Activated CD8-positive, alpha-beta T cell treated with anti-CD3 and anti-CD28 coated beads, Interleukin-2, amount 10 ng/mL, durations not matched to agents 7 days and 5 days (primary cell): ENCODE data around the gene NME7. TPM values are rescaled to one million over a fixed set of nuclear protein-coding genes. Genes with fewer than 3 reads are reported as not detected.

Experiments used
- ATAC-seq: fragments of 150-1000 bp; cut with Tn5 transposase; one replicate; pipeline ENCODE4 v1.10.0; 2021; ENCODE audit warnings: moderate library complexity
- CTCF ChIA-PET: fragments of 350-600 bp; sonication (Branson Sonifier 250); formaldehyde crosslinking; loops from one replicate; lab custom pipeline; 2021; ENCODE audit warnings: antibody characterized with exemption; lab: Charles Lee
- POLR2A ChIA-PET: fragments of 350-600 bp; sonication (Branson Sonifier 250); formaldehyde crosslinking; loops from one replicate; lab custom pipeline; 2021; ENCODE audit warnings: antibody characterized with exemption; lab: Charles Lee
- DNase-seq: peaks from one replicate; pipeline ENCODE4 v3.0.0-alpha.2; 2020
- H3K27ac Mint-ChIP-seq: one replicate; pipeline ENCODE4 v1.8.0; 2021; ENCODE audit warnings: mild to moderate bottlenecking, mixed read lengths
- H3K27me3 Mint-ChIP-seq: one replicate; pipeline ENCODE4 v1.8.0; 2021; ENCODE audit warnings: low read depth, mixed read lengths
- H3K36me3 Mint-ChIP-seq: one replicate; pipeline ENCODE4 v1.8.0; 2021; ENCODE audit warnings: low read depth, mixed read lengths
- H3K4me1 Mint-ChIP-seq: one replicate; pipeline ENCODE4 v1.8.0; 2021; ENCODE audit warnings: low read depth, mixed read lengths
- H3K4me3 Mint-ChIP-seq: one replicate; pipeline ENCODE4 v1.8.0; 2021; ENCODE audit warnings: mild to moderate bottlenecking, mixed read lengths
- H3K9me3 Mint-ChIP-seq: one replicate; pipeline ENCODE4 v1.8.0; 2022; ENCODE audit warnings: mixed read lengths; ENCODE audit not compliant: insufficient read depth
- total RNA-seq, 2 experiments: library from RNA; stranded (reverse); gene quantifications; one replicate each; pipeline ENCODE4 v1.2.3, GENCODE V29; 2021

Gene NME7
- total RNA-seq, 2 experiments from 2014 or later: 20.9 to 23.2 TPM

DNA sequence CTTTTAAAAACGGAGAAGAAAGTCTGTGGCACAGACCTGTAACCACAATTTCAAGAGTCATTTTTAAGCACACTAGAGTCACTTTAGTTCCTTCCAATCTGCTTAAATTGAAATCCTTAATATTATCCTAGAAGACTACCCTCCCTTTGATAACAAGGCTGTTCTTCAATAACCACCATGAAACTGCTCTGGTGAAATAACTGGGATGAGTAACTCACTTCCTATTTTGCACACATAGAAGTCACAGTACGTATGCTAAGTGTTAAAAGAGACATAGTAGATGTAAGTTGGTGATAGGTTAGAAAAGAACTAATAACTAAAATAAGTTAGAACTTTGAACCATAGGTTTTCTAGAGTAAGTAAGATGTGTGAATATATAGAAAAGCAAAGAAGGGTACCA, 107.8 kb downstream of the NME7 start:
- ChIA-PET CTCF (no interaction called here), POLR2A (no interaction called here)
- Mint-ChIP-seq H3K27me3 (no peaks in the 10 kb centered on the region), H3K27ac (no peak overlapping the region), H3K4me1 (no peaks in the 10 kb centered on the region), H3K9me3 (peaks cover 16% of the 10 kb centered on the region), H3K36me3 (peaks cover 22% of the 10 kb centered on the region), H3K4me3 (no peak overlapping the region)
- no peak for ATAC-seq
- no peak for DNase-seq

DNA sequence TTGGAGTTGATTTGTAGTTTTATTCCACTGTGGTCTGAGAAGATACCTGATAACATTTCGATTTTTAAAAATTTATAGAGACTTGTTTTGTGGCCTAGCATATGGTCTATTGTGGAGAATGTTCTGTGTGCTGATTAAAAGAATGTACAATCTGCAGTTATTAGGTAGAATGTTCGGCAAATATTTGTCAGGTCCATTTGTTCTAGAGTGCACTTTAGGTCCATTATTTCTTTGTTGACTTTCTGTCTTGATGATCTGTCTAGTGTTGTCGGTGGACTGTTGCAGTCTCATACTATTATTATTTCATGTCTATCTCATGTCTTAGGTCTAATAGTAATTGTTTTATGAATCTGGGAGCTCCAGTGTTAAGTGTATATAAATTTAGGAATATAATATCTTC, 116.8 kb downstream of the NME7 start:
- no peak for DNase-seq
- no peaks in the 10 kb centered on the region for H3K27me3 Mint-ChIP-seq
- H3K4me1 Mint-ChIP-seq: no peaks in the 10 kb centered on the region
- no peaks in the 10 kb centered on the region for H3K36me3 Mint-ChIP-seq
- H3K9me3 Mint-ChIP-seq: no peaks in the 10 kb centered on the region
- ChIA-PET CTCF (no interaction called here), POLR2A (no interaction called here)
- no peak for ATAC-seq
- no peak overlapping the region for H3K4me3 Mint-ChIP-seq
- no peak overlapping the region for H3K27ac Mint-ChIP-seq

DNA sequence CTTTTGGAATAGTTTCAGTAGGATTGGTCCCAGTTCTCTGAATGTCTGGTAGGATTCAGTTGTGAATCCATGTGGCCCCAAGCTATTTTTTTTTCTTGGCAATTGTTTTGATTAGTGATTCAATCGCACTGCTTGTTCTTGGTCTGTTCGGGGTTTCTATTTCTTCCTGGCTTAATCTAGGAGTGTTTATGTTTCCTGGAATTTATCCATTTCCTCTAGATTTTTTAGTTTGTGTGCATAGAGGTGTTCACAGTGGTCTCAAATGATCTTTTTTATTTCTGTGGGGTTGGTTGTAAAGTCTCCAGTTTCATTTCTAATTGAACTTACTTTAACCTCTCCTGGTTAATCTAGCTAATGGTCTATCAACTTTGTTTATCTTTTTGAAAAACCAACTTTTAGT, 117.6 kb downstream of the NME7 start:
- no peaks in the 10 kb centered on the region for H3K9me3 Mint-ChIP-seq
- H3K36me3 Mint-ChIP-seq: no peaks in the 10 kb centered on the region
- H3K27ac Mint-ChIP-seq: no peak overlapping the region
- ATAC-seq (no peak), DNase-seq (no peak)
- no peaks in the 10 kb centered on the region for H3K4me1 Mint-ChIP-seq
- ChIA-PET CTCF (no interaction called here), POLR2A (no interaction called here)
- no peak overlapping the region for H3K4me3 Mint-ChIP-seq
- no peaks in the 10 kb centered on the region for H3K27me3 Mint-ChIP-seq

DNA sequence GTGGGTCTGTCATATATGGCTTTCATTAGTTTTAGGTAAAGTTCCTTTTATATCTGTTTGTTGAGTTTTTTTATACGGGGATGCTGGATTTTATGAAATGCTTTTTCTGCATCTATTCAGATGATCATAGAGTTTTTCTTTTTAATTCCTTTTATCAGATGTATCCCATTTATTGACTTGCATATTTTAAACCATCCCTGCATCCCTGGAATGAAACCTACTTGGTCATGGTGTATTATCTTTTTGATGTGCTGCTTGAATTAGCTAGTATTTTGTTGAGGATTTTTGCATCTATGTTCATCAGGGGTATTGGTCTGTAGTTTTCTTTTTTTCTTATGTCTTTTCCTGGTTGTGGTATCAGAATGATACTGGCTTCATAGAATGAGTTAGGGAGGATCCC, 118.0 kb downstream of the NME7 start:
- CTCF ChIA-PET: no interaction called here

DNA sequence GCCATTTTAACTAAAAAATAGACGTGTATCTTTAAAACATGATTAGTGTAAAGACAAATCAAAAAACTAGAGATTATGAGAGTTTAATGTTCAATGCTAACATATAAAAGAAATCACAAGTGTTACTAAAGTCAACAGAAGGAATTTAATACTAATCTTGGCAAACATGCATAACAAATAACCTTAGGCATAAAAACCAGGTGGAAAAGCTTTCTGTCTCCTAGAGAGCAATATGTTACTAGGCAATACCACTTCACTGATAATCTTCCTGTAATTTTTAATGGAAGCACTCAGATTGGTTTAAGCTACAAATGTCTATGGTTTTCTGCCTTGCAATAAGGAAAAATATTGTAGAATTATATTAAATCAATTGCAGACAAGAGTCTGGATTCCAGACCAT, 121.9 kb downstream of the NME7 start:
- H3K9me3 Mint-ChIP-seq: no peaks in the 10 kb centered on the region
- DNase-seq: no peak
- H3K4me3 Mint-ChIP-seq: no peak overlapping the region
- H3K4me1 Mint-ChIP-seq: no peaks in the 10 kb centered on the region
- H3K27me3 Mint-ChIP-seq: no peaks in the 10 kb centered on the region
- ATAC-seq: no peak
- POLR2A ChIA-PET: no interaction called here
- no peak overlapping the region for H3K27ac Mint-ChIP-seq
- CTCF ChIA-PET: interaction anchor here (0.8 kb wide), 1 partner anchor 15 kb away, joined by 3 read pairs; no protein-coding TSS in a partner anchor
- H3K36me3 Mint-ChIP-seq: no peaks in the 10 kb centered on the region

More for the DNA sequence above, 118.0 kb downstream of the NME7 start:
- no peaks in the 10 kb centered on the region for H3K4me1 Mint-ChIP-seq
- ATAC-seq (no peak), DNase-seq (no peak)
- H3K27me3 Mint-ChIP-seq: no peaks in the 10 kb centered on the region
- no peak overlapping the region for H3K4me3 Mint-ChIP-seq
- no peaks in the 10 kb centered on the region for H3K9me3 Mint-ChIP-seq
- H3K27ac Mint-ChIP-seq: no peak overlapping the region
- POLR2A ChIA-PET: no interaction called here
- no peaks in the 10 kb centered on the region for H3K36me3 Mint-ChIP-seq

DNA sequence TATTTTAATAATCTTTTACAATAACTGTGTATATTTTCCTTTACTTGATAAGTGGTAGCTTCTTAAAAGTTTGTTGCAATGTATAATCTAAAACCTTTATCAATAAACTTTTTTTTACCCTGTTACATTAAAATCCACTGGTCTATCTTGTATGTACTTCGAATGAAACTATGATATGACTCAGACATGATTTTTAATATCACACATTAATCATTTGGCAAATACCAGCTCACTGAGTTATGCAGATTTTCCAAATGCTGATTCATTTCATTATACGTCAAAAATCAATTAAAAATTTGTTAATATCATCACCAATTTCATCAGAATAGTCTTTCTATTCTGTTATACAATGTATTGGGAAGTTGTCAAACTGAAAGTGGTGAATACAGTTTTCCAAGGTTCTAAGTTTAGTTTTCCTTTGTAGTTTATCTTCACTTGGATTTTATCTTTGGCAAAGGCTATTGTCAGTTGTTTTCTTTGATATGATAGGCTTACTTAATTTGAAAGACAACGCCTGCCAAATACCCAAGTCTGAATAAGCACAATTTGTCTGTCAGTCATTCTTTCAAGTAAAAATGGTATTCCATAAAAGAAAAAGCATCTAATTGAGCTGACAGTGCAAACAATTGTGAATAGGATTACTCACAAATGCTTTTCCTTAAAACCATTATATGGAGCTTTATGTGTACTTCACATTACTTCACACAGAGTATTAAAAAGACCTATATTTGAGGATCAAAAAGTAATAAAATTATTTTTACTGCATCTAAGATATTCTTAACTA, 127.0 kb downstream of the NME7 start:
- Mint-ChIP-seq H3K36me3 (peaks cover 3% of the 10 kb centered on the region), H3K4me1 (no peaks in the 10 kb centered on the region), H3K4me3 (no peak overlapping the region), H3K27ac (no peak overlapping the region), H3K27me3 (no peaks in the 10 kb centered on the region), H3K9me3 (no peaks in the 10 kb centered on the region)
- ATAC-seq: no peak
- ChIA-PET POLR2A (no interaction called here), CTCF (no interaction called here)
- DNase-seq: no peak

DNA sequence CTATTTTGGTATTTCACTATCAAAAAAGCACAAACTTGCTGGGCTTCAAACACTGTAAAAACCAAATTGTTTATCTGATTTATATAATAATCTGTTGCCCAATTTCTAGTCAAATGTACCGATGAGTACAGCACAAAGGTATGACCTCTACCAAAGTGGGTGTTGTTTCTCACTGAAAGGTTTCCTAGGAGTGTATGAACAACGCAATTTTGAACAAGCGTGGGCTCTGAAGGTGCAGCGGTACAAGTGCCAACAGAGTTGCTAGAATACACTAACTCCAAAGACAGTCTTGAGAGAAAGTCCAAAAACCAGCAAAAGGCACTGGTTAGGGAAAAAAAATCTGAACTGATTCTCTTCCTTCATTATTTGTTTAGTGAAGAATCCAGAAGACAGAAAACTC, 130.7 kb downstream of the NME7 start:
- ChIA-PET CTCF (no interaction called here), POLR2A (no interaction called here)
- Mint-ChIP-seq H3K9me3 (no peaks in the 10 kb centered on the region), H3K27me3 (no peaks in the 10 kb centered on the region), H3K27ac (no peak overlapping the region), H3K4me1 (no peaks in the 10 kb centered on the region), H3K4me3 (no peak overlapping the region), H3K36me3 (peaks cover 3% of the 10 kb centered on the region)
- DNase-seq (no peak), ATAC-seq (no peak)

DNA sequence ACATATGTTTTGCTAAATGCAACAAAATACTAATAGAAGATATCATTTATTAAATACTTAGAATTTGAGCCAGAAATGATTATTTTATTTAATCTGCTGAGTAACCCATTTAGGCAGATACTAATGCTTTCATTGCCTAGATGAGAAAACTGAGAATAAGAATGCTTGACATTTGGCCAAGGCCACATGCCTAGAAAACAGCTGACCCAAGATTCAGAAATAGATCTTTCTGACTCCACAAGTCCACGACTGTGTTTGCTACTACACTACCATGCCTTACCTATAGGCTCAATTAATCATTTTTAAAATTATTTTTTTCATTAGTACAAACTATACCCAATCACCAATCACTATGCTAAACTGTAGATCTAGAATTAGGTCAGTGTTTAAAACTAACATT, 131.5 kb downstream of the NME7 start:
- no peaks in the 10 kb centered on the region for H3K9me3 Mint-ChIP-seq
- H3K4me3 Mint-ChIP-seq: no peak overlapping the region
- H3K36me3 Mint-ChIP-seq: peaks cover 3% of the 10 kb centered on the region
- ChIA-PET CTCF (no interaction called here), POLR2A (no interaction called here)
- no peaks in the 10 kb centered on the region for H3K4me1 Mint-ChIP-seq
- H3K27me3 Mint-ChIP-seq: no peaks in the 10 kb centered on the region
- no peak for ATAC-seq
- no peak for DNase-seq
- H3K27ac Mint-ChIP-seq: no peak overlapping the region

DNA sequence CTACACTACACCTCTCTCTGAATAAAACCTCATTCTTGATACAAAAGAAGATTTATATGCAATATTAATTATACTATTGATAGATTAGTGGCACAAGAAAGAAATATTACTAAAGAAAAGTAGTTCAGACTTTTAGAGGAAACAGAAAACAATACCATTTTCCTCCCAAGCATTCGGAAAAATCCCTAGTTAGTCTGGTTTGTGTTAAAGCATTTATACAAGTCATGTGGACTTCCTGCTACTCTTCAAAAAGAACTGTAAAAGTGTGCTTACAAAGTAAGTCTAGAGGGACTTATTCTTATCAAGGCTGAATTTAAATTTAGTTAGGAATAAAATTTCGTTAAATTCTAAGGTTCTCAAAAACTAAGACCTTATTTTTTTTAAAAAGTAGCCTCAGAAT, 132.0 kb downstream of the NME7 start:
- DNase-seq: no peak
- no peaks in the 10 kb centered on the region for H3K27me3 Mint-ChIP-seq
- H3K9me3 Mint-ChIP-seq: no peaks in the 10 kb centered on the region
- H3K4me1 Mint-ChIP-seq: no peaks in the 10 kb centered on the region
- no peak overlapping the region for H3K4me3 Mint-ChIP-seq
- ATAC-seq: no peak
- H3K36me3 Mint-ChIP-seq: peaks cover 3% of the 10 kb centered on the region
- no peak overlapping the region for H3K27ac Mint-ChIP-seq
- CTCF ChIA-PET: no interaction called here
- POLR2A ChIA-PET: no interaction called here

DNA sequence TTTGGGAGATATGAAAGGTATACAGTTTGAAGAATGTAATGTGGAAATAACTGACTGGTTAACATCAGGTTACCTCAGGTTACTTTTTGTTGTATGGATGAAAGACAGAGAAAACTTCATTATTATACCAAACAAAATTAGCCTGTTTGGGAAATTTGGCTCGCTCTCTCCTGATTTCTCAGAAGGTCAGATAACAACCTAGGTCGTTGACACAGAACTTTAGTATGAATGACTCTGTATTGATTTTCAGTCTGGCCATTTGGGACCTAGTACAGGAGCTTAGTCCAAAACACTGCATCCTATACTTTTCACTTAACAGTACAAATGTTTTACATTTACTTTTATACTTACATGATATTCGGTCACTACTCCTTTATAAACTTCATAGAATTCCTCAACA, 132.8 kb downstream of the NME7 start:
- H3K27me3 Mint-ChIP-seq: no peaks in the 10 kb centered on the region
- POLR2A ChIA-PET: no interaction called here
- DNase-seq: no peak

DNA sequence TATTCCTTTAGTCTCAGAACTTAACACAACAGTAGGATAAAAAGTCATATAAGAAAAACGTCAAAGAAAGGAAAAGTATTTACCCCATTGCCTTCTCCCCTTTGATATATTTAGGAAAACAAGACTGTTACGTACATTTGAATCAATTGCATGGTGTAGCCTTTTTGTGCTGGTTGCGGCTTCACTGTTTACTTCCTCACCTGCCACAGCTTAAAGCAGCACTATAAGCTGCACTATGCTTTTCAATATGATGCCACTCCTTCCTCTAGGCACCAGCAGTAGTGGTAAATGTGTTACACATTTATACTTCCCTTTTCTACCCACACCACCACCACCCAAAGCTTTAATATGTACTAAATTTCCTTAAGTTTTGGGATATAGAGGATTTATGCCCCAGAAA, 150.0 kb downstream of the NME7 start:
- peaks cover 9% of the 10 kb centered on the region for H3K4me1 Mint-ChIP-seq
- DNase-seq (no peak), ATAC-seq (no peak)
- no peaks in the 10 kb centered on the region for H3K9me3 Mint-ChIP-seq
- ChIA-PET POLR2A (no interaction called here), CTCF (no interaction called here)
- no peaks in the 10 kb centered on the region for H3K27me3 Mint-ChIP-seq
- H3K36me3 Mint-ChIP-seq: no peaks in the 10 kb centered on the region
- H3K4me3 Mint-ChIP-seq: no peak overlapping the region
- H3K27ac Mint-ChIP-seq: peak overlapping the region; percentile 28

More for the DNA sequence above, 132.8 kb downstream of the NME7 start:
- Mint-ChIP-seq H3K9me3 (no peaks in the 10 kb centered on the region), H3K4me1 (no peaks in the 10 kb centered on the region), H3K27ac (no peak overlapping the region), H3K4me3 (no peak overlapping the region), H3K36me3 (peaks cover 3% of the 10 kb centered on the region)
- CTCF ChIA-PET: no interaction called here
- no peak for ATAC-seq

DNA sequence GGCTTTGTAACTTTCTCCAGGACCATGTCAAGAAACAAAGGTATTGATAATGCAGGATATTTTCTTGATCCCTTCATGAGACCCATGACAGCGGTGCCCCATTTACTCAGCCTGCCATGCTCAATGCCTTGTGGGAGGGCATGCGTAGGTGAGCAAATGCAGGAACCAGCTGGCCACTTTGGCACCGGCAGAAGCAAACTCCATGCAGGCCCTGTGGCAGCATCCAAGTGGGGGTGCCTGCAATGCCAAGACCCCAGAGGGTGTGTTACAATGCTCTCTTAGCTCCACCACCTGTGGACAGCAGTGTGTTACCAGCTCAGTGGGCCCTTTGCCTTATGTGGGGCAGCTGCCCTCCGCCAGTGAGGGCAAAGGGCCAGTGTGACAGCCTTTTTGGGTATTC, 153.0 kb downstream of the NME7 start:
- Mint-ChIP-seq H3K27ac (no peak overlapping the region), H3K9me3 (no peaks in the 10 kb centered on the region), H3K4me3 (no peak overlapping the region), H3K36me3 (no peaks in the 10 kb centered on the region), H3K27me3 (no peaks in the 10 kb centered on the region), H3K4me1 (peaks cover 9% of the 10 kb centered on the region)
- ChIA-PET CTCF (no interaction called here), POLR2A (no interaction called here)
- no peak for ATAC-seq
- no peak for DNase-seq

DNA sequence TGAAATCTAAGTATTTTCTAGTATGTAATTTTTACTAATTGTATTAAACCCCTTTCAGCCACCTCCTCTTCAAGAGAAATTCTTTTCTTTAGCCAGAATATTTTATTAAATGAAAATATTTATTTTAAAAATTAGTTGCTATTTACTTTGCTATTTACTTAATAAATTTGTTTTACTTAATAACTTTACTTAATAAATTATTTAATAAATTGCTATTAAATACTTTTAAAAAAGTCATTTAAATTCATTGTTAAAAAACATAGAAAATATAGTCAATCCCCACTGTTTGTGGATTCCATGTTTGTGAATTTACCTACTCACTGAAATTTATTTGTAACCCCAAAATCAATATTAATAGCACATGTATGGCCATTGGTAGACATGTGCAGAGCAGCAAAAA, 155.5 kb downstream of the NME7 start:
- ATAC-seq (no peak), DNase-seq (no peak)
- POLR2A ChIA-PET: no interaction called here
- Mint-ChIP-seq H3K9me3 (no peaks in the 10 kb centered on the region), H3K27me3 (no peaks in the 10 kb centered on the region), H3K4me3 (no peak overlapping the region), H3K36me3 (no peaks in the 10 kb centered on the region), H3K27ac (no peak overlapping the region), H3K4me1 (no peaks in the 10 kb centered on the region)
- CTCF ChIA-PET: no interaction called here
